HCT116 (cell line): ENCODE measurements around the gene FRMD4B. TPM values are rescaled to one million over a fixed set of nuclear protein-coding genes. Genes with fewer than 3 reads are reported as not detected.

ENCODE experiments used
- ATAC-seq: fragments of 200-7000 bp; cut with Tn5 transposase; 2 replicates; pipeline ENCODE4 v1.9.1; 2020; ENCODE audit warnings: mild to moderate bottlenecking, moderate library complexity
- BruUV-seq: library from RNA; stranded (reverse); fragments of 400-500 nt; replicated peaks from 2 replicates; lab custom pipeline; 2021; lab: Mats Ljungman, UMichigan
- CTCF ChIA-PET: fragments of 300-600 bp; sonication (Branson Sonifier 250); formaldehyde crosslinking; loops from one replicate; lab custom pipeline; 2021; ENCODE audit warnings: antibody characterized with exemption; lab: Charles Lee
- POLR2A ChIA-PET: fragments of 300-600, 350-600 bp; sonication (Branson Sonifier 250); formaldehyde crosslinking; loops from one replicate; lab custom pipeline; 2021; ENCODE audit warnings: antibody characterized with exemption; lab: Charles Lee
- RAD21 ChIA-PET, 2 experiments: fragments of 300-600 bp; sonication (Branson Sonifier 250); formaldehyde crosslinking; loops; one replicate each; lab custom pipeline; 2023; ENCODE audit warnings: low total read pairs in 2 of 2; ENCODE audit not compliant: uncharacterized antibody in 2 of 2, unreplicated experiment in 2 of 2, low non-redundant PET in 1 of 2; lab: Charles Lee
- DNase-seq: peaks from one replicate; pipeline ENCODE4 v3.0.0-alpha.2; 2010; ENCODE audit warnings: low read depth, low spot score
- H2AFZ ChIP-seq: fragments of 200-600 bp; shearing (Covaris generic), sonication (generic); 2 replicates; pipeline ENCODE4 v1.6.1; 2017; ENCODE audit warnings: low read depth, mixed run types, mixed read lengths, antibody characterized with exemption, low read length; ENCODE audit not compliant: poor library complexity, severe bottlenecking
- H3K27ac ChIP-seq: 2 replicates; pipeline ENCODE4 v1.5.1; 2012; ENCODE audit warnings: low read depth, low read length
- H3K27me3 ChIP-seq: fragments of 200-600 bp; sonication (generic); 2 replicates; pipeline ENCODE4 v1.6.1; 2016; ENCODE audit warnings: mixed run types, low read length, mixed read lengths; ENCODE audit not compliant: insufficient read depth
- H3K36me3 ChIP-seq, 2 experiments: fragments of 200-500 bp in 1 of 2; fragments of 200-600 bp in 1 of 2; sonication (Bioruptor generic) in 1 of 2; sonication (generic) in 1 of 2; 2 replicates each; pipeline versions ENCODE4 v1.5.1 to v1.6.1; 2014 to 2016; ENCODE audit warnings: low read length in 2 of 2, inconsistent platforms in 1 of 2, mixed read lengths in 1 of 2, mixed run types in 1 of 2; ENCODE audit not compliant: insufficient read depth in 2 of 2, control insufficient read depth in 1 of 2
- H3K4me1 ChIP-seq, 2 experiments: fragments of 200-600 bp in 1 of 2; sonication (generic) in 1 of 2; 2 replicates each; pipeline versions ENCODE4 v1.5.1 to v1.6.1; 2012 to 2017; ENCODE audit warnings: low read length in 2 of 2, inconsistent platforms in 1 of 2, mild to moderate bottlenecking in 1 of 2, mixed read lengths in 1 of 2, mixed run types in 1 of 2, moderate library complexity in 1 of 2; ENCODE audit not compliant: insufficient read depth in 2 of 2, control insufficient read depth in 1 of 2
- H3K4me2 ChIP-seq: fragments of 200-600 bp; sonication (generic); 2 replicates; pipeline ENCODE4 v1.6.1; 2017; ENCODE audit warnings: mixed run types, low read length, mixed read lengths
- H3K4me3 ChIP-seq, 2 experiments: fragments of 200-600 bp in 1 of 2; sonication (generic) in 1 of 2; replicated peaks in 1 of 2; 2 replicates each; pipeline ENCODE4 v1.5.1; 2011 to 2016; ENCODE audit warnings: low read length in 2 of 2, control low read depth in 1 of 2, low read depth in 1 of 2, mild to moderate bottlenecking in 1 of 2, mixed read lengths in 1 of 2, mixed run types in 1 of 2
- H3K79me2 ChIP-seq: fragments of 200-600 bp; sonication (generic); 2 replicates; pipeline ENCODE4 v1.6.1; 2017; ENCODE audit warnings: mild to moderate bottlenecking, mixed run types, low read length, moderate library complexity, mixed read lengths; ENCODE audit not compliant: insufficient read depth
- H3K9ac ChIP-seq: fragments of 200-600 bp; sonication (generic); 2 replicates; pipeline ENCODE4 v1.6.1; 2016; ENCODE audit warnings: low read length, mixed read lengths
- H3K9me2 ChIP-seq: fragments of 200-600 bp; sonication (generic), shearing (Covaris generic); 2 replicates; pipeline ENCODE4 v1.6.1; 2017; ENCODE audit warnings: mixed run types, mild to moderate bottlenecking, moderate library complexity; ENCODE audit not compliant: insufficient read depth
- H3K9me3 ChIP-seq, 2 experiments: fragments of 200-500 bp in 1 of 2; fragments of 200-600 bp in 1 of 2; sonication (Bioruptor generic) in 1 of 2; sonication (generic) in 1 of 2; 2 replicates each; pipeline ENCODE4 v1.6.1; 2014 to 2017; ENCODE audit warnings: low read length in 2 of 2, mixed read lengths in 2 of 2, inconsistent platforms in 1 of 2, low read depth in 1 of 2, mild to moderate bottlenecking in 1 of 2, mixed run types in 1 of 2, moderate library complexity in 1 of 2; ENCODE audit not compliant: control insufficient read depth in 1 of 2, insufficient read depth in 1 of 2
- H4K20me1 ChIP-seq: fragments of 200-600 bp; sonication (generic), shearing (Covaris generic); 2 replicates; pipeline ENCODE4 v1.6.1; 2017; ENCODE audit warnings: mixed run types, mild to moderate bottlenecking, moderate library complexity; ENCODE audit not compliant: insufficient read depth
- CBX3 ChIP-seq: IDR thresholded peaks from 2 replicates; pipeline ENCODE4 v1.6.1; 2012; ENCODE audit warnings: low read depth
- ELF1 ChIP-seq: IDR thresholded peaks from 2 replicates; pipeline ENCODE4 v1.6.1; 2012; ENCODE audit warnings: low read depth, borderline replicate concordance
- EZH2 ChIP-seq: fragments of 200-600 bp; sonication (generic); IDR thresholded peaks from 2 replicates; pipeline ENCODE4 v1.6.1; 2017; ENCODE audit warnings: antibody characterized with exemption, mixed run types
- EZH2phosphoT487 ChIP-seq: fragments of 200-600 bp; IDR thresholded peaks from 2 replicates; pipeline ENCODE4 v1.6.1; 2018; ENCODE audit warnings: antibody characterized with exemption, borderline replicate concordance
- FOSL1 ChIP-seq: IDR thresholded peaks from 2 replicates; pipeline ENCODE4 v1.6.1; 2012; ENCODE audit warnings: low read depth
- JUND ChIP-seq: IDR thresholded peaks from 2 replicates; pipeline ENCODE4 v1.6.1; 2012
- POLR2A ChIP-seq: IDR thresholded peaks from 2 replicates; pipeline ENCODE4 v1.7.0; 2011; ENCODE audit warnings: borderline replicate concordance; ENCODE audit not compliant: insufficient read depth, insufficient read length; ENCODE audit errors: extremely low read depth
- POLR2AphosphoS5 ChIP-seq: IDR thresholded peaks from 2 replicates; pipeline ENCODE4 v1.6.1; 2011; ENCODE audit warnings: mild to moderate bottlenecking, low read depth, low read length, moderate library complexity
- REST ChIP-seq: IDR thresholded peaks from 2 replicates; pipeline ENCODE4 v1.6.1; 2012; ENCODE audit warnings: low read depth
- SIN3A ChIP-seq: IDR thresholded peaks from 2 replicates; pipeline ENCODE4 v1.6.1; 2012; ENCODE audit warnings: low read depth
- YY1 ChIP-seq: IDR thresholded peaks from 2 replicates; pipeline ENCODE4 v1.6.1; 2011; ENCODE audit warnings: low read length, low read depth, moderate library complexity, mild to moderate bottlenecking; ENCODE audit not compliant: insufficient replicate concordance; ENCODE audit errors: extremely low read depth
- intact Hi-C: fragments of 100-400 bp; cut with micrococcal nuclease; formaldehyde crosslinking; loops from 2 replicates; pipeline ENCODE4 v1.10.0; 2022
- total RNA-seq: library from RNA; stranded (reverse); gene quantifications from one replicate; pipeline ENCODE4 v1.2.1, GENCODE V29; 2021; ENCODE audit not compliant: unreplicated experiment
- TF ChIP-seq, protein P1 (sequence below), 3 experiments: fragments of 200-600 bp in 1 of 3; sonication (generic) in 1 of 3; IDR thresholded peaks in 2 of 3; conservative IDR thresholded peaks in 1 of 3; 2 replicates each; pipeline ENCODE4 v1.5.1; 2012 to 2017; ENCODE audit warnings: low read depth in 2 of 3, low read length in 2 of 3, antibody characterized with exemption in 1 of 3, borderline replicate concordance in 1 of 3, control low read depth in 1 of 3, mild to moderate bottlenecking in 1 of 3, mixed read lengths in 1 of 3, mixed run types in 1 of 3, moderate library complexity in 1 of 3; ENCODE audit not compliant: insufficient read depth in 1 of 3
- TF ChIP-seq, protein P2 (sequence below): IDR thresholded peaks from 2 replicates; pipeline ENCODE4 v1.6.1; 2012

The FRMD4B gene
- total RNA-seq, 1 experiment from 2014 or later, result 2.0 TPM

GRCh38 chr3:69212411-69213160 lies 173.3 kb downstream of the FRMD4B start:
- BruUV-seq, result no TSS peak
- CTCF ChIA-PET, result no interaction called here
- Histone ChIP-seq H3K4me1 (no peaks in the 10 kb centered on the region), H3K27me3 (no peaks in the 10 kb centered on the region), H3K9ac (no peak overlapping the region), H4K20me1 (no peaks in the 10 kb centered on the region), H3K9me2 (no peaks in the 10 kb centered on the region), H3K36me3 (no peaks in the 10 kb centered on the region), H2AFZ (no peak overlapping the region), H3K9me3 (no peaks in the 10 kb centered on the region), H3K4me2 (no peak overlapping the region), H3K27ac (no peak overlapping the region), H3K79me2 (no peaks in the 10 kb centered on the region), H3K4me3 (no peak overlapping the region)
- DNase-seq, result no peak
- RAD21 ChIA-PET, result no interaction called here
- TF ChIP-seq ELF1, result no peak
- TF ChIP-seq, protein P1, sequence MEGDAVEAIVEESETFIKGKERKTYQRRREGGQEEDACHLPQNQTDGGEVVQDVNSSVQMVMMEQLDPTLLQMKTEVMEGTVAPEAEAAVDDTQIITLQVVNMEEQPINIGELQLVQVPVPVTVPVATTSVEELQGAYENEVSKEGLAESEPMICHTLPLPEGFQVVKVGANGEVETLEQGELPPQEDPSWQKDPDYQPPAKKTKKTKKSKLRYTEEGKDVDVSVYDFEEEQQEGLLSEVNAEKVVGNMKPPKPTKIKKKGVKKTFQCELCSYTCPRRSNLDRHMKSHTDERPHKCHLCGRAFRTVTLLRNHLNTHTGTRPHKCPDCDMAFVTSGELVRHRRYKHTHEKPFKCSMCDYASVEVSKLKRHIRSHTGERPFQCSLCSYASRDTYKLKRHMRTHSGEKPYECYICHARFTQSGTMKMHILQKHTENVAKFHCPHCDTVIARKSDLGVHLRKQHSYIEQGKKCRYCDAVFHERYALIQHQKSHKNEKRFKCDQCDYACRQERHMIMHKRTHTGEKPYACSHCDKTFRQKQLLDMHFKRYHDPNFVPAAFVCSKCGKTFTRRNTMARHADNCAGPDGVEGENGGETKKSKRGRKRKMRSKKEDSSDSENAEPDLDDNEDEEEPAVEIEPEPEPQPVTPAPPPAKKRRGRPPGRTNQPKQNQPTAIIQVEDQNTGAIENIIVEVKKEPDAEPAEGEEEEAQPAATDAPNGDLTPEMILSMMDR (IDR thresholded peaks at IDR 0.05 in 2 of 3, conservative IDR thresholded peaks at IDR 0.05 in 1 of 3; ENCODE audit: borderline replicate concordance in 1 of 3, insufficient read depth in 1 of 3, low read depth in 2 of 3, low read length in 2 of 3), result no peak
- TF ChIP-seq POLR2A, result no peak
- TF ChIP-seq REST, result no peak
- no peak for TF ChIP-seq EZH2phosphoT487
- no peak for TF ChIP-seq FOSL1
- TF ChIP-seq EZH2, result no peak
- TF ChIP-seq, protein P2, sequence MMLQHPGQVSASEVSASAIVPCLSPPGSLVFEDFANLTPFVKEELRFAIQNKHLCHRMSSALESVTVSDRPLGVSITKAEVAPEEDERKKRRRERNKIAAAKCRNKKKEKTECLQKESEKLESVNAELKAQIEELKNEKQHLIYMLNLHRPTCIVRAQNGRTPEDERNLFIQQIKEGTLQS, result no peak
- TF ChIP-seq YY1, result no peak
- TF ChIP-seq CBX3, result no peak
- no peak for TF ChIP-seq POLR2AphosphoS5
- no peak for TF ChIP-seq SIN3A
- TF ChIP-seq JUND, result no peak
- POLR2A ChIA-PET, result interaction anchor here (0.7 to 1.0 kb wide), 2 partner anchors 9 to 21 kb away, joined by 3 to 5 read pairs; no protein-coding TSS in a partner anchor
- intact Hi-C loops, result no loop called here
- ATAC-seq, result no peak
